Colonic mucosa (tissue), 4 donors: ENCODE data around the gene RINT1. TPM values are rescaled to one million over a fixed set of nuclear protein-coding genes. Genes with fewer than 3 reads are reported as not detected.
A peak's percentile ranks its signal among the peaks of the same experiment; 100 is the strongest.

Experiments used
- DNase-seq: peaks from one replicate; pipeline ENCODE4 v3.0.0-alpha.2; 2020
- H3K27ac ChIP-seq: fragments of 200-600 bp; one replicate; pipeline ENCODE4 v1.8.0; 2021
- H3K27me3 ChIP-seq: fragments of 200-600 bp; one replicate; pipeline ENCODE4 v1.8.0; 2021
- H3K36me3 ChIP-seq: fragments of 200-600 bp; one replicate; pipeline ENCODE4 v1.8.0; 2021
- H3K4me1 ChIP-seq: fragments of 200-600 bp; one replicate; pipeline ENCODE4 v1.8.0; 2021; ENCODE audit warnings: mild to moderate bottlenecking
- H3K4me3 ChIP-seq: fragments of 200-600 bp; one replicate; pipeline ENCODE4 v1.8.0; 2021
- H3K9ac ChIP-seq, 2 donors: one replicate each; pipeline ENCODE4 v1.7.0; 2013; ENCODE audit warnings: control low read depth in 2 of 2, low read depth in 2 of 2, low read length in 2 of 2
- H3K9me3 ChIP-seq: fragments of 200-600 bp; one replicate; pipeline ENCODE4 v1.8.0; 2021
- CTCF ChIP-seq: fragments of 200-600 bp; IDR thresholded peaks from one replicate; pipeline ENCODE4 v1.8.0; 2022; ENCODE audit warnings: antibody characterized with exemption, mild to moderate bottlenecking
- intact Hi-C: fragments of 100-400 bp; cut with DNase I; formaldehyde crosslinking; loops from one replicate; pipeline ENCODE4 v1.14.1; 2022
- total RNA-seq, 2 donors: library from RNA; stranded (reverse); fragmentation: NEBNext Ultra II Directional in 1 of 2; extraction: Animal tissue kit (Norgen Biotek cat#: 25700) in 1 of 2; gene quantifications; one replicate each; pipeline ENCODE4 v1.2.1, GENCODE V29; 2021
- donor health status: healthy.
- donor health status: DM: no; HTN: no; CAD: no.
- donor health status: DM: no; HTN: no; CAD: no.

RINT1 gene
- total RNA-seq: 10 to 100 TPM; 13.4 to 17.2 TPM

- Histone ChIP-seq H3K36me3 (no peaks in the 10 kb centered on the region), H3K9ac (peak within 1 kb of the TSS; percentile 90 to 97), H3K27me3 (no peaks in the 10 kb centered on the region), H3K4me3 (peak within 1 kb of the TSS; percentile 76), H3K9me3 (no peaks in the 10 kb centered on the region), H3K4me1 (peaks cover 10% of the 10 kb centered on the region), H3K27ac (peak within 1 kb of the TSS; percentile 80)
- peak; percentile 71 for TF ChIP-seq CTCF
- intact Hi-C loops: no loop called here
- peak; percentile 93 for DNase-seq
These were observed at the start of gene RINT1 for GRCh38 chr7:105531792-105532671. Gene RINT1, plus strand, starts transcription at chr7:105532201. Its CDS starts 115 bp downstream, at chr7:105532316.

- no peak overlapping the region for H3K4me3 ChIP-seq
- no peak for TF ChIP-seq CTCF
- H3K27me3 ChIP-seq: no peaks in the 10 kb centered on the region
- H3K36me3 ChIP-seq: no peaks in the 10 kb centered on the region
- no peaks in the 10 kb centered on the region for H3K9me3 ChIP-seq
- no peaks in the 10 kb centered on the region for H3K4me1 ChIP-seq
- DNase-seq: no peak
- no peak overlapping the region for H3K27ac ChIP-seq
- intact Hi-C loops: no loop called here
- no peak overlapping the region for H3K9ac ChIP-seq
These were observed 44.1 kb upstream of the RINT1 start for GRCh38 chr7:105487579-105488571.

GRCh38 chr7:105489409-105489808 lies 42.6 kb upstream of the RINT1 start:
- H3K4me3 ChIP-seq: no peak overlapping the region
- TF ChIP-seq CTCF: no peak
- no peak for DNase-seq
- H3K27ac ChIP-seq: no peak overlapping the region
- H3K9ac ChIP-seq: no peak overlapping the region
- no peaks in the 10 kb centered on the region for H3K36me3 ChIP-seq
- H3K4me1 ChIP-seq: no peaks in the 10 kb centered on the region
- no peaks in the 10 kb centered on the region for H3K27me3 ChIP-seq
- intact Hi-C loops: no loop called here
- H3K9me3 ChIP-seq: no peaks in the 10 kb centered on the region

GRCh38 chr7:105493196-105493922 lies 38.6 kb upstream of the RINT1 start:
- Histone ChIP-seq H3K4me3 (no peak overlapping the region), H3K27ac (no peak overlapping the region)

More at GRCh38 chr7:105493196-105493922, 38.6 kb upstream of the RINT1 start:
- DNase-seq: no peak
- Histone ChIP-seq H3K4me1 (no peaks in the 10 kb centered on the region), H3K36me3 (no peaks in the 10 kb centered on the region), H3K9ac (no peak overlapping the region), H3K9me3 (no peaks in the 10 kb centered on the region), H3K27me3 (no peaks in the 10 kb centered on the region)
- intact Hi-C loops: no loop called here
- no peak for TF ChIP-seq CTCF
